Right atrium auricular region (tissue), 2 donors: ENCODE results near the gene FLT1. TPM values are rescaled to one million over a fixed set of nuclear protein-coding genes. Genes with fewer than 3 reads are reported as not detected.

ENCODE experiments used
- DNase-seq: peaks from one replicate; pipeline ENCODE4 v3.0.0-alpha.2; 2019; ENCODE audit warnings: low spot score
- H3K27ac ChIP-seq, 2 donors: fragments of 200-600 bp; sonication (generic); 1 replicate in 1 of 2; 2 replicates in 1 of 2; pipeline ENCODE4 v1.5.1; 2016 to 2019
- H3K27me3 ChIP-seq, 2 donors: fragments of 200-600 bp; sonication (generic); one replicate each; pipeline versions ENCODE4 v1.5.1 to v1.6.0; 2017 to 2019
- H3K36me3 ChIP-seq: fragments of 200-600 bp; sonication (generic); one replicate; pipeline ENCODE4 v1.5.1; 2016
- H3K4me1 ChIP-seq, 2 donors: fragments of 200-600 bp; sonication (generic); one replicate each; pipeline versions ENCODE4 v1.5.1 to v1.6.0; 2017 to 2019
- H3K4me3 ChIP-seq, 2 donors: fragments of 200-600 bp; sonication (generic); 1 replicate in 1 of 2; 2 replicates in 1 of 2; pipeline ENCODE4 v1.5.1; 2017 to 2019; ENCODE audit warnings: mild to moderate bottlenecking in 1 of 2, moderate library complexity in 1 of 2
- H3K9me3 ChIP-seq, 2 donors: fragments of 200-600 bp; sonication (generic); one replicate each; pipeline ENCODE4 v1.5.1; 2019
- total RNA-seq, 2 donors: library from RNA; depleted of rRNA; stranded (reverse); fragments of >200 nt; gene quantifications; one replicate each; pipeline ENCODE4 v1.1.0, GENCODE V29; 2016
- TF ChIP-seq, protein P1 (sequence below), 2 donors: fragments of 200-600 bp; sonication (generic); IDR thresholded peaks; one replicate each; pipeline ENCODE4 v1.5.1; 2019; ENCODE audit warnings: antibody characterized with exemption in 2 of 2

FLT1 gene
- total RNA-seq, 2 donors from 2014 or later = 40.0 to 51.3 TPM

DNA sequence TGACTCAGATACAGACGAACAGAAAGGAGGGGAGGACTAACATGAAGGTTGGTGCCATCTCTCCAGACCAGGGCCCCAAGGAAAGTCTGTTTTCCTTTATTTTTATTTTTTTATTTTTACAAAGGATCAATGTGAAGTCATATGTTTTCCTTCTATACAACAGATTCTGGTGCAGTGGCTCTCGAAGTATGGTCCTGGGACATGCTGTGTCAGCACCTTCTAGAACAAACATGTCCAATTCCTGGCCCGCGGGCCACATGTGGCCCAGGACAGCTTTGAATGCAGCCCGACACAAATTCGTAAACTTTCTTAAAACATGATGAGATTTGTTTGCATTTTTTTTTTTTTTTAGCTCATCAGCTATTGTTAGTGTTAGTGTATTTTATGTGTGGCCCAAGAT is 174.7 kb downstream of the FLT1 start:
- H3K4me1 ChIP-seq = peaks cover 0 to 13% of the 10 kb centered on the region in 2 donors

DNA sequence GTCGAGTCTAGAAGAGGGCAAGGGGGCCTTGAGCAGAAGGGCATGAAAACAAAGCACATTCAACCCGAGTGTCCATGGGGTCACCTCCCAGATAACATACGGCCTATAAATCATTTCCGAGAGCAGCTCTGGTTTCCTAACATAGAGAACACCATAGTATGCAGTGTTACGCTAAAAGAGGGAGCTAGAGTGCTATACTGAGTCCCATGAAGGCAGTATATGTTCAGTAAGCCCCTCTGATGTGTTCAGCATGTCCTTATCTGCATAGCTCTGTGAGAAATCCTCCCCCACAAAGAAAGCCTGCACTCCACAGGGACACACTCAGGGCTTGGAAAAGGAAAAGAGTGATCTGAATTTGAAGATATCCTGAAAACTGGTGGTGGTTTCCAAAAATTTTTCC is 175.4 kb downstream of the FLT1 start:
- Histone ChIP-seq H3K27ac (no peak overlapping the region), H3K4me3 (no peak overlapping the region), H3K4me1 (peaks cover 0 to 6% of the 10 kb centered on the region in 2 donors), H3K27me3 (no peaks in the 10 kb centered on the region), H3K36me3 (no peaks in the 10 kb centered on the region), H3K9me3 (no peaks in the 10 kb centered on the region)
- TF ChIP-seq, protein P1, sequence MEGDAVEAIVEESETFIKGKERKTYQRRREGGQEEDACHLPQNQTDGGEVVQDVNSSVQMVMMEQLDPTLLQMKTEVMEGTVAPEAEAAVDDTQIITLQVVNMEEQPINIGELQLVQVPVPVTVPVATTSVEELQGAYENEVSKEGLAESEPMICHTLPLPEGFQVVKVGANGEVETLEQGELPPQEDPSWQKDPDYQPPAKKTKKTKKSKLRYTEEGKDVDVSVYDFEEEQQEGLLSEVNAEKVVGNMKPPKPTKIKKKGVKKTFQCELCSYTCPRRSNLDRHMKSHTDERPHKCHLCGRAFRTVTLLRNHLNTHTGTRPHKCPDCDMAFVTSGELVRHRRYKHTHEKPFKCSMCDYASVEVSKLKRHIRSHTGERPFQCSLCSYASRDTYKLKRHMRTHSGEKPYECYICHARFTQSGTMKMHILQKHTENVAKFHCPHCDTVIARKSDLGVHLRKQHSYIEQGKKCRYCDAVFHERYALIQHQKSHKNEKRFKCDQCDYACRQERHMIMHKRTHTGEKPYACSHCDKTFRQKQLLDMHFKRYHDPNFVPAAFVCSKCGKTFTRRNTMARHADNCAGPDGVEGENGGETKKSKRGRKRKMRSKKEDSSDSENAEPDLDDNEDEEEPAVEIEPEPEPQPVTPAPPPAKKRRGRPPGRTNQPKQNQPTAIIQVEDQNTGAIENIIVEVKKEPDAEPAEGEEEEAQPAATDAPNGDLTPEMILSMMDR (IDR thresholded peaks at IDR 0.05) = no peak
- DNase-seq = no peak

More for the DNA sequence above, 174.7 kb downstream of the FLT1 start:
- H3K27ac ChIP-seq = no peak overlapping the region
- no peak for DNase-seq
- H3K36me3 ChIP-seq = no peaks in the 10 kb centered on the region
- H3K9me3 ChIP-seq = no peaks in the 10 kb centered on the region
- TF ChIP-seq, protein P1 (IDR thresholded peaks at IDR 0.05) = no peak
- no peaks in the 10 kb centered on the region for H3K27me3 ChIP-seq
- no peak overlapping the region for H3K4me3 ChIP-seq

DNA sequence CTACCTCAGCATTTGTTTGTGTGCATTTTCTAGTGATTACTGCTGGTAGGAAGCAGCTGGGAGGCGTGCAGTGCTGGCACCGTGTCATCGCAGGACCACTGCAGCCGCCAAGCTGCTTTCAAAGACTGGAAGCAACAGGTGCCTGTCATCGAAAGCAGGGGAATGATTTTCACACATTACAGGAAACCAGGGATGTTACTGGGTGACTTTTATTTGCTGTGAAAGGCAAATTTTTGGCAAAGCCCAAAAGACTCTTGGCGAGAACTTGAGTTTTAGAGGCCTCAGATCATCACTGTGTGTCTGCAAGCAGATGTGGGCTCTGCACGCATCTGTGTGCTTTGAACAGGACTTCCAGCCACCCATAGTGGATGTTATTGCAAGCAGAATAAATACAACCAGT is 176.4 kb downstream of the FLT1 start:
- no peak overlapping the region for H3K27ac ChIP-seq

DNA sequence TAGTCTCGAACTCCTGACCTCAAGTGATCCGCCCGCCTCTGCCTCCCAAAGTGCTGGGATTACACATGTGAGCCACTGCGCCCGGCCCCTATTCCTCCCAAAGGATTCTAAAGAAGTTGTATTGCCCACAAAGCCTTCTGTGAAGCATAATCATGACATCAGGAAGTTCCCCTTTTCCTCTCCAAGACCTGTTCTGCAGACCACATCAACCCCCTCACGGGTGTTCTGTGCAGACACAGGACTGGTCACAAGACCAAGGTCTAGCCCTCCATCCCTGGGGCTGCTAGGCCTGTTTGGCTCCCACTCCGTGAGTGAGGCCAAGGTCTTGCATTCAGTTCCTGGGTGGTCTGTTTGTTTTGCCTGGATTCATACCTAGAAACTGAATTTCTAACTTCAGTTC is 178.1 kb downstream of the FLT1 start:
- Histone ChIP-seq H3K36me3 (no peaks in the 10 kb centered on the region), H3K4me3 (no peak overlapping the region), H3K4me1 (no peaks in the 10 kb centered on the region), H3K27ac (peak overlapping the region in 1 of 2 donors; percentile 26), H3K9me3 (no peaks in the 10 kb centered on the region), H3K27me3 (no peaks in the 10 kb centered on the region)
- TF ChIP-seq, protein P1 (IDR thresholded peaks at IDR 0.05) = no peak
- DNase-seq = no peak

More for the DNA sequence above, 176.4 kb downstream of the FLT1 start:
- Histone ChIP-seq H3K36me3 (no peaks in the 10 kb centered on the region), H3K27me3 (no peaks in the 10 kb centered on the region), H3K9me3 (no peaks in the 10 kb centered on the region), H3K4me1 (no peaks in the 10 kb centered on the region), H3K4me3 (no peak overlapping the region)
- DNase-seq = no peak
- TF ChIP-seq, protein P1 (IDR thresholded peaks at IDR 0.05) = no peak

DNA sequence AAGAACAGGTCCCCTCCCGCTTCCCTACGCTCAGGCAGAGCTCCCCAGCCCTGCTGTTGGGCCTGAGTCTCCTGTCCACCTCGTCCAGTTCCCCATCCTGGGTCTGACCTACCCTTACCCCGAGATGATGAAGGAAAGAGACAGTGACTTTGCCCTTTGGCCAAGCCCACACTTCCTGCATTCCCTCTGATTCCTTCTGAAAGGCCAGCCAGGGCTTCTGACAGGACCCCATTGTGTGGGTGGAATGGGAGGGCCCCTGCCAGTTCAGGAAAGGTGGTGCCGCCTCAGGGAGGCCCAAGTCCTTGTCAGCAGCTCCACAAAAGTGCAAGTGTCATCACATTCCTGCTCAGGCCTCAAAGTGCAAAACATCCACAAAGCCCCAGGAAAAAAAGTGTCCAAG is 178.8 kb downstream of the FLT1 start:
- no peaks in the 10 kb centered on the region for H3K36me3 ChIP-seq
- TF ChIP-seq, protein P1 (IDR thresholded peaks at IDR 0.05) = no peak
- no peaks in the 10 kb centered on the region for H3K9me3 ChIP-seq
- no peak for DNase-seq
- H3K27ac ChIP-seq = no peak overlapping the region
- no peak overlapping the region for H3K4me3 ChIP-seq
- no peaks in the 10 kb centered on the region for H3K27me3 ChIP-seq
- no peaks in the 10 kb centered on the region for H3K4me1 ChIP-seq

DNA sequence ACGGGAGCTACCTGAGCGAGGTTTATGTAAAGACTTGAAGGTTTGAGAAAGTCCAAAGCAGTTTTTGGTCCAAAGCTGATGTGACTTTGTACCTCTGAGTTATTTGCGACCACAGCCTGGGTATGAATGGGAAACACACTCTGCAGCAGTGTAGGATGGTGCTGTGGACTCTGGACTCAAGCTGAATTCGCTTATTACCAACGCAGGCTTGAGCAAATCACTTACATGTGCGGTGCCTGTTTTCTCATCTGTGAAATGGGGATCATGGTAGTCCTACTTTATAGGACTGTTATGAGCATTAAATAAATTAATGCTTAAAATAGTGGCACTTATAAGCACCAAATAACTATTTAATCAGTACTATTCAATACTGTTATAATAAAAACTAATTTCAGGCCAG is 180.0 kb downstream of the FLT1 start:
- H3K27me3 ChIP-seq = no peaks in the 10 kb centered on the region
- H3K36me3 ChIP-seq = no peaks in the 10 kb centered on the region
- H3K4me3 ChIP-seq = no peak overlapping the region
- TF ChIP-seq, protein P1 (IDR thresholded peaks at IDR 0.05) = no peak
- H3K9me3 ChIP-seq = no peaks in the 10 kb centered on the region
- no peak overlapping the region for H3K27ac ChIP-seq
- H3K4me1 ChIP-seq = no peaks in the 10 kb centered on the region
- no peak for DNase-seq
